Effector memory CD8-positive, alpha-beta T cell (primary cell): ENCODE data around the gene MDK.
A peak's percentile ranks its signal among the peaks of the same experiment; 100 is the strongest.

ENCODE experiments used
- ATAC-seq: fragments of 150-1000 bp; cut with Tn5 transposase; replicated peaks from 2 replicates; pipeline ENCODE4 v1.10.0; 2021; ENCODE audit warnings: mild to moderate bottlenecking, moderate library complexity
- DNase-seq, 3 experiments: peaks; one replicate each; pipeline ENCODE4 v3.0.0; 2021
- H3K27ac Mint-ChIP-seq, 2 donors: one replicate each; pipeline ENCODE4 v1.8.0; 2022; ENCODE audit warnings: mild to moderate bottlenecking in 2 of 2, mixed read lengths in 2 of 2, moderate library complexity in 2 of 2
- H3K27me3 Mint-ChIP-seq, 2 donors: one replicate each; pipeline ENCODE4 v1.8.0; 2022; ENCODE audit warnings: mixed read lengths in 2 of 2
- H3K36me3 Mint-ChIP-seq: one replicate; pipeline ENCODE4 v1.8.0; 2022; ENCODE audit warnings: mild to moderate bottlenecking, moderate library complexity, mixed read lengths; ENCODE audit not compliant: insufficient read depth
- H3K4me1 Mint-ChIP-seq, 2 donors: one replicate each; pipeline ENCODE4 v1.8.0; 2022; ENCODE audit warnings: low read depth in 2 of 2, mixed read lengths in 2 of 2
- H3K4me3 Mint-ChIP-seq, 2 donors: one replicate each; pipeline ENCODE4 v1.8.0; 2022; ENCODE audit warnings: mild to moderate bottlenecking in 2 of 2, mixed read lengths in 2 of 2, moderate library complexity in 2 of 2
- H3K9me3 Mint-ChIP-seq, 2 donors: one replicate each; pipeline ENCODE4 v1.8.0; 2022; ENCODE audit warnings: mixed read lengths in 2 of 2

MDK gene

DNA sequence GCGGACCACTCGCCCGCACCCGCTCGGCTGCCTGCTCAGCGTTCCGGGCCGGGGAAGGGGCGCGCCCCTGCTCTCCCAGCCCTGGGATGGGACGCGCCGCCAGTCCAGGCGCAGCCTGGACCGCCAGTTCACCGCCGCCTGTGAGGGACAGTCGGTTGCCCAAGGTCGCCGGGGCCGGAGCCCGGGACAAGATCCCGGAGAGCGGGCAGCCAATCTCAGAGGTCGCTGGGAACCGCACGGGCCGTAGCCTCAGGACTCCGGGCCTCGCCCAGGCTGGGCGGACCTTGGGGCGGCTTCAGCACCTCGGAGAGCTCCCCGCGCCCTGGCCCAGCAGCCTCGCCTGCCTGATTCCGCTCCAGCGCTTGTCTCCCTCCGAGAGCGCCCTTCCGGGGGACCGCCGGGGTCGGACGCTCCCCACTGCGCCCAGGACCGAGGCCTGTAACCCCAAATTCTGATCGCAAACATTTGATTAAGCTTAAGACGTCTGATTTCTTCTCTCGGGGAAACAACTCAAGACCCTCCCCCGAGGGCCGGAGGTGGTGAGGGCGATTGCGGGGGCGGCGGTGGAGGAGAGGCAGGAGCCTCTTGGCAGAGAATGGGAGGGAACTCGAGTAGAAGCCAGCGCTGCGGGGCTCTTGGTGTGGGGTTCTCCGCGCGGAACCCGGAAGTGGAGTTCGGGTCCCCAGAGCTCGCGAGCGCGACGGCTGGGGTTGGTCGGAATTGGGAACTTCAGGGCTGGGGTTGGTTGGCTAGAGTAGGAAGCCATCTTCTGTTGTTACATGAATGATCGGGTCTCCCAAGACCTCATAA is 11.2 kb downstream of the MDK start:
- Mint-ChIP-seq H3K27me3 (peaks cover 37 to 50% of the 10 kb centered on the region in 2 donors), H3K36me3 (peaks cover 27% of the 10 kb centered on the region), H3K4me3 (peak overlapping the region; percentile 71 to 77), H3K4me1 (peaks cover 20 to 23% of the 10 kb centered on the region in 2 donors), H3K9me3 (peaks cover 0 to 1% of the 10 kb centered on the region in 2 donors), H3K27ac (peak overlapping the region; percentile 16 to 84)
- DNase-seq (peak; percentile 73 to 78 (median 77)), ATAC-seq (peak; percentile 89)

DNA sequence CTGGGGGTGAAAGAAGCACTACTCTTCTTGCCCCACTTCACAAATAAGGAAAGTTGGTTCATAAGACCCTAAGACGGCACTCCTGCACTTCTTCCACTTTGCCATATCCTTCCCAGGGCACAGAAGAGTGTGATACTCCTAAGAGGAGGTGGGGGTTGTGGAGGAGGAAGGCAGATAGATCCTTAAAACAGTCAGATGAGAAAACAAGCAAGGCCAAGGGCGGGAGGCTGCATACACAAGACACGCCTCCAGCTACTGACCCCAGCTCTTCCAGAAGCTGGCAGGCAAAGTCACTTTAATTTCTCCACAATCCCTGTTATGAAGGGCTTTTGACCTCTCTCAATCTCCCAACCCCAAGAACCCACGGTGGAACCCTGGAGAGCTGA is 11.8 kb downstream of the MDK start:
- Mint-ChIP-seq H3K9me3 (peaks cover 0 to 1% of the 10 kb centered on the region in 2 donors), H3K4me3 (peak overlapping the region; percentile 71 to 77), H3K27ac (peak overlapping the region; percentile 16 to 84), H3K4me1 (peaks cover 16 to 19% of the 10 kb centered on the region in 2 donors), H3K36me3 (peaks cover 27% of the 10 kb centered on the region), H3K27me3 (peaks cover 31 to 44% of the 10 kb centered on the region in 2 donors)
- ATAC-seq: no peak
- DNase-seq: no peak

DNA sequence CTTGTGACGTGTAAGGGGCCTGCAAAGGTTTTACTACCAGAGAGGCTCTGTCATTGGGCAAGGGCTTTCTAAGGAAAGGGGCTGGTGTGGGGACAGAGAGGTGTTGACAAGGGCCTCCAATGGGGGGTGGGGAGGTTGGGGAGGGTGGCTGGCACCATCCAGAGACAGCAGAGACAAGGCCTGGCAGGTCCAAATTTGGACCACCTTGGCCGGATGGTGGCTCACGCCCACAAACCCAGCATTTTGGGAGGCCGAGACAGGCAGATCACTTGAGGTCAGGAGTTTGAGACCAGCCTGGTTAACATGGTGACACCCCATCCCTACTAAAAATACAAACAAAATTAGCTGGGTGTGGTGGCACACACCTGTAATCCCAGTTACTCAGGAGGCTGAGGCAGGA is 12.3 kb downstream of the MDK start:
- ATAC-seq (no peak), DNase-seq (no peak)
- peaks cover 26 to 39% of the 10 kb centered on the region in 2 donors for H3K27me3 Mint-ChIP-seq
- H3K9me3 Mint-ChIP-seq: peaks cover 0 to 1% of the 10 kb centered on the region in 2 donors
- H3K27ac Mint-ChIP-seq: no peak overlapping the region
- H3K4me3 Mint-ChIP-seq: no peak overlapping the region
- H3K4me1 Mint-ChIP-seq: peaks cover 15% of the 10 kb centered on the region in 2 donors
- H3K36me3 Mint-ChIP-seq: peaks cover 27% of the 10 kb centered on the region

DNA sequence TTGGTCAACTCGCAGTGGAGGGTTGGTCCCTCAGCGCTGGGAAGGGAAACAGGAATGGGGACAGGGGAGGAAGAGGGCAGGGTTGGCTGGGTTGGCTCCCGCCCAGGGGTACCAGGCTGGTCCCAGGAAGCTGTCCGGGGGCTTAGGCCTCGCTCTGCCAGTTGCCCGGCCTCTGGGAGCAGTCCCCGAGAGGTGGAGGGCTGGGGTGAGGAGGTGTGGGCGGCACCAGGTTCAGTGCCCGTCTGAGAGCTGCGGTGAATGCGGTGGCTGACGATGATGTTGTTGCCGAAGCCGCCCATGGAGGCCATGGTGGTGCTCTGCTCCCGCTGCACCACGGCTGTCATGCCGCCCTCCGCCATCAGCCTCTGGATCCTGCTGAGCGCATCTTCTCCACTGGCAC is 16.1 kb downstream of the MDK start:
- H3K4me3 Mint-ChIP-seq: no peak overlapping the region
- H3K27ac Mint-ChIP-seq: no peak overlapping the region
- peaks cover 6 to 10% of the 10 kb centered on the region in 2 donors for H3K4me1 Mint-ChIP-seq
- H3K27me3 Mint-ChIP-seq: peaks cover 9 to 11% of the 10 kb centered on the region in 2 donors
- peaks cover 0 to 1% of the 10 kb centered on the region in 2 donors for H3K9me3 Mint-ChIP-seq
- DNase-seq (no peak), ATAC-seq (no peak)
- H3K36me3 Mint-ChIP-seq: peaks cover 28% of the 10 kb centered on the region

DNA sequence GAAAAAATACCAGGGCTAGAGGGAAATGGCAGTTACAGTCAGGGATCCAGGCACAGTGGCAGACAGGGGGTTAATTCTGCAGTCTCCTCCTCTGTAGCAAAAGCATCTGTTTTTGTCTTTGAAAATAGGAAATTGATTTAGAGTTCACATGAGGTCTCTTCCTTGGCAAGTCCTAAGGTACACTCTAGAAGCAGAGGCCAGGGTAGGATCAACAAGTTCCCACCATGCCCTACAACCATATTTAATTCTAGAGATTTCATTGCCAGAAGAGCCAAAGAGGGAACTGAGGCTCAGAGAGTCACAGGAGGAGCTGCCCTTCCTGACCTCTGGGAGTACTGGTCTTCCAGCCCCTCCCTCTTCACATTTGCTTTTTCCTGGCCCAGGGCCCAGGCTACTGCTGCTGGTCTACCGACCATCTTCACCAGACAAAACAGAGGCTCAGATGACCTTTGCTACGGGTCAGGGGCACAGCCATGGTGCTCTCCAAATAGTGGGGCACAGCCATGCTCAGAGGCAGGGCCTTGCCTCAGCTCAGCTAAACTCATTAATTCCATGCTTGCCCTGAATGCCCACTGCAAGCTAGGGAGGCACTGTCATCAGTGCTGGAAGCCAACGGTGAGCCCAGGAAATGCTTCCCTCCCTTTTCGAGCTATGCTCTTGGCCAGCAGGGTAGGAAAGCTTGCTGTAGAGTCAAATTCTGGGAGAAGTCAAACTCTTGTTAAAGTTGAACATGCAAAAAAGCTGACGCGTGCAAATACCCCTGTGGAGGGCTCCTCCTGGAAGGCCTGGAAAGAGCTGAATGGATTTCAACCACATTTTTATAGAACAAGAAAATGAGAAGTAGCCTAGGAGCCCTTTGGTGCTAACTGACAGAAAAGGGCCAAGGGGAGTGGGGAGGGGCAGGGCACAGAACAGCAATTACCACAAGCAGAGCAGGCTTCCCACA is 21.8 kb downstream of the MDK start:
- H3K27ac Mint-ChIP-seq: no peak overlapping the region
- DNase-seq (no peak), ATAC-seq (no peak)
- H3K36me3 Mint-ChIP-seq: peaks cover 30% of the 10 kb centered on the region
- H3K27me3 Mint-ChIP-seq: no peaks in the 10 kb centered on the region
- no peak overlapping the region for H3K4me3 Mint-ChIP-seq
- no peaks in the 10 kb centered on the region for H3K4me1 Mint-ChIP-seq
- no peaks in the 10 kb centered on the region for H3K9me3 Mint-ChIP-seq

DNA sequence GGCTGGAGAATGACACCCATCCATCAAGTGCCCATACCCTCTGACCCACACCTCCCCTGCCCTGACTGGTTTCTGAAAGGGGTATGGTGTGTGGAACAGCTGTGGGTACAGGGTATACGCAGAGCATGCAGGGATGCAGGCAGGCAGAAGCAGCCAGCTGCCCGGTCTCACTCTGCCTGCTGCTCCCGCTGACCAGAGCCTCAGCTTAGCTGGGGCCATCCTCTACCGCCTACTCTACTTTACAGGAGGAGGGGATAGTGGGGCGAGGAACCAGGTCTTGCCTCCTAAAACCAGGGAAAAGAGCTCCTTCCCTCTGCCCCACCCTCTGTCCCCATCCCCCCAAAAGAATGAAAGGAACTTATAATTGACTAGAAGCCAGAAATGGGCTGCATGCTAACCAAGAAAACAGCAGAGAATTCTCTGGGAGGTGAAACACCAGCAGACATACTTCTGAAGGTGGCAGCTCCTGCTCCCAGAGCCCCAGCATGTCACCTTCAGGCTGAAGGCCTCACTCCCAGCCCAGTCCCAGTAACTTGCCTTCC is 23.1 kb downstream of the MDK start:
- peaks cover 39% of the 10 kb centered on the region for H3K36me3 Mint-ChIP-seq
- no peaks in the 10 kb centered on the region for H3K4me1 Mint-ChIP-seq
- DNase-seq (no peak), ATAC-seq (no peak)
- H3K27ac Mint-ChIP-seq: peak overlapping the region in 1 of 2 donors; percentile 26
- H3K27me3 Mint-ChIP-seq: no peaks in the 10 kb centered on the region
- H3K9me3 Mint-ChIP-seq: no peaks in the 10 kb centered on the region
- no peak overlapping the region for H3K4me3 Mint-ChIP-seq

DNA sequence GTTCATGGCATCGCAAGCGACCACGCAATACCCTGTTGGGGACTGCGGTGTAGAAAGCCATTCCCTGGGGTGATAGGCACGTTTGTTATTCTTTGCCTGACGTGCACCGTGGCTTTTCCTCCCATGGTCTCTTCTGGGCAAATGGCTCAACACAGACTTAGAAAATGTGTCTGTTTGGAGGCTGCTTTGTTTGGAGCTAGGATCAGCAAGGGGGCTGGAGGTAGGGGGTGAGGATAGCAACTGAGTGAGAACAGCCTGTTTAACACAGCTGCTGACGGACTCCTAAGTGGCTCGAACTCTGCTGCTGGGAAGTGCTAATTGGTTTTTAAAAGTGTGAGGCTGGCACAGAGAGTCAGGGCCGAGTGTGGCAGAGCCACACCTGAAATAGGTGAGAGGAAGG is 26.2 kb downstream of the MDK start:
- DNase-seq (no peak), ATAC-seq (no peak)
- Mint-ChIP-seq H3K27ac (no peak overlapping the region), H3K4me3 (no peak overlapping the region), H3K27me3 (no peaks in the 10 kb centered on the region), H3K36me3 (peaks cover 48% of the 10 kb centered on the region), H3K4me1 (no peaks in the 10 kb centered on the region), H3K9me3 (no peaks in the 10 kb centered on the region)

DNA sequence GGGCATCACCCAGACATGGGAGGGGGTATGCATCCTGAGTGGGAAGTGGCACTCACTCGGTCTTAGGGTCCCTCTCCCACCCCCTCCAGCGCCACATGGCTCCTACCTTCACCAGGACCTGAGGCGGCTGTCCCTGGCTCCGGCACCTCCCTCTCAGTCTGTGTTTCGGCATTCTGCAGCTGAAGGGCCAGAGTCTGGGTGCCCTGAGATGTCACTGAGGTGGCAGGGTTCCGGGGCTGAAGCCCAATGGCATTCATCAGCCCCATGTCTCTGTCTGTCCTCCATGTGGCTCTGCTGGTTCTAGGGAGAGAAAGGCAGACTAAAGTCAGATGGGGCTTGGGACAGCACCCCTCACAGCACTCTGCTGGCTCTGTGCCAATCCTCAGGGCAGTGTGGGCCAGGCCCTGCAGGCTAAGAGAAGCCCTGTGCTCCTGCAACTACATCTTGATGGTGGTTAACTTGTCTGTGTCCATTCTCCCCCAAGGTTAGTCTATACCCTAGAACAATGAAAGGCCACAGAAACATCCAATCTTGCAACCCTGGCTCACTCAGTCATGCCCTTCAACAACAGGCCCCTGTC is 27.0 kb downstream of the MDK start:
- H3K4me3 Mint-ChIP-seq: no peak overlapping the region
- no peak for ATAC-seq
- no peaks in the 10 kb centered on the region for H3K9me3 Mint-ChIP-seq
- no peaks in the 10 kb centered on the region for H3K27me3 Mint-ChIP-seq
- no peaks in the 10 kb centered on the region for H3K4me1 Mint-ChIP-seq
- H3K36me3 Mint-ChIP-seq: peaks cover 45% of the 10 kb centered on the region
- DNase-seq: no peak
- H3K27ac Mint-ChIP-seq: no peak overlapping the region

DNA sequence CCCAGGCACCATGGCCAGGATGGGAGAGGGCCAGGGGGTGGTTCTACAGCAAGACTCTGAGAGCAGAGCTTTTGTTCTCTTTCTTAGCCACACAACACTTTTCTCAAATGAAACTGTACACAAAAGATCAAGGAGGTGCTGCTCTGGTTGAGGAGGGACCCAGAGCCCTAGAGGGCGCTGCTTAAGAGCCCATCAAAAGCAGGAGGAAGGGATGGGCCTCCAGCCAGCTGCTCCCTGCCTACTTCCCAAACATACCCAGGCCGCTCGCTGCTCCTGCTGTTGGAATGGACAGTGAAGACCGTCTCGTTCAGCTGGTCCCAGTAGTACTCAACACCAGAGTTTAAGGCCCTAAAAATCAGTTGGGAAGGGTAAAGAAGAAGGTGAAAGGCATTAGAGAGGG is 28.6 kb downstream of the MDK start:
- Mint-ChIP-seq H3K27me3 (no peaks in the 10 kb centered on the region), H3K4me3 (no peak overlapping the region), H3K36me3 (peaks cover 39% of the 10 kb centered on the region), H3K9me3 (no peaks in the 10 kb centered on the region), H3K4me1 (peaks cover 0 to 4% of the 10 kb centered on the region in 2 donors), H3K27ac (peak overlapping the region in 1 of 2 donors; percentile 38)
- DNase-seq: no peak
- ATAC-seq: no peak

DNA sequence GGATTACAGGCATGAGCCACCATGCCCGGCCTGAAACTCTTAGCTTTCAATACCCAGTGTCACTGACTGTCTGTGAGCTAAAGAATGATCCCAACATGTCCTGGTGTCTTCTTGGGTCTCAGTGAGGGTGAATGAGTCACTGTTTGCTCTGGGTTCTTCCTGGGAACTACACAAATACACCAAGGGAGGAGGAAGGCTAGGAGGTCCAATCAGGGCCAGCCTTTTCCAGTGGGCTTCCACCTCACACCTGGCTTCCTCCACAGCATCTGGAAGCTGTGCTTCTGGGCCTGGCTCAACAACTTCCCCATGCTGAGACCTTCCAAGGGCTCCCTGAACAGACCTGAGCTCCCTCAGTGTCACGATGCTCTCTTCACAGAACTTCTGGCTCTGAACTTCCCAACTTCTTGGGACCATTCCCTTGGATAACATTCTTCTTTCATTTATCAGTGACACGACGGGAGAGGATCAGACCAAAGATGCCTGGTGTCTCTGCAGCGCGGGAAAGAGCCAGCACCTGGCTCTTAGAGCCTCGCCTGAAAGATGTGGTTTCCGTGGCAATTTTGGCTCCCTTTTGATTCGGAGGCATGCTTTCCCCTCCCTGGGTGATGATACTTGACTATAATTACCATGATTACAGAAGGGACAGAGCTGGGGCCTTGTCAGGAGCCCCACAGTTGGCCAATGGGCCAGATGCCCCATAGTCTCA is 32.4 kb downstream of the MDK start:
- peaks cover 30% of the 10 kb centered on the region for H3K36me3 Mint-ChIP-seq
- no peak for ATAC-seq
- peak overlapping the region in 1 of 2 donors; percentile 26 for H3K27ac Mint-ChIP-seq

DNA sequence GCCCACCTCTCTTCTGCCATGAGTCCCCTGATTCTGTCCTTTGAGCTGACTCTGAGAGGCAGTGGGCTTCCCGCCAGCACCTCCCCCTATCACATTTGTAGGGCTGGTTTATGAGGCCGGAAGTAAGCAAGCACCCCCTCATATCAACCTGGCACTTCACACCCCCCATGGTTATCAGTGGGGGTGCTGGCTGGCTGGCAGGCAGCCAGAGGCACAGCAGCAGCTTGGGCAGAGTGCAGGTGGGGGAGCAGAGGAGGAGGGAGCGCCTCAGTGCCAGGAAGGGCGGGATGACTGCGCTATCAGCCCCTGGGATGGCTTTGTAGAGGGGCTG is 33.0 kb downstream of the MDK start:
- Mint-ChIP-seq H3K4me1 (peaks cover 0 to 4% of the 10 kb centered on the region in 2 donors), H3K9me3 (no peaks in the 10 kb centered on the region), H3K4me3 (no peak overlapping the region), H3K27me3 (no peaks in the 10 kb centered on the region), H3K27ac (peak overlapping the region in 1 of 2 donors; percentile 26), H3K36me3 (peaks cover 29% of the 10 kb centered on the region)
- ATAC-seq (no peak), DNase-seq (no peak)

More for the DNA sequence above, 32.4 kb downstream of the MDK start:
- H3K4me3 Mint-ChIP-seq: no peak overlapping the region
- H3K4me1 Mint-ChIP-seq: peaks cover 0 to 4% of the 10 kb centered on the region in 2 donors
- H3K27me3 Mint-ChIP-seq: no peaks in the 10 kb centered on the region
- no peaks in the 10 kb centered on the region for H3K9me3 Mint-ChIP-seq
- no peak for DNase-seq

DNA sequence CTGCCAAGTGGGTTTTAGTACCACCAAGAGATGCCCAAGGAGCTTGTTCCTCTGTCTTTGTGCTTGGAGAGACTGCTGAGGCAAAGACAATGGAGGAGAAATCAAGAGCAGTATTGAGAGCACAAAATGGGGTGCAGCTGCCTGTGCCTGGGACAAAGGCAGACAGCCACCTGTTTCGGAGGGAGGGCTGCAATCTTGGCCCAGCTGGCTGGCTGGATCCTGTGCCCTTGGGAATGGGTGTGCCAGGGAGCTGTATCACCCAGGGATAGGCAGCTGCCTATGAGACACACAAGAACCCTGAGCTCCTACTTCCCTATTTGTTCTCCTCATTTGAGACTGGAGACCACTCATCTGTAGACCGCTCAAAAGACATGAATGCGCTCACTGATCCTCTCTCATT is 33.4 kb downstream of the MDK start:
- Mint-ChIP-seq H3K27ac (peak overlapping the region in 1 of 2 donors; percentile 26), H3K9me3 (no peaks in the 10 kb centered on the region), H3K36me3 (peaks cover 25% of the 10 kb centered on the region), H3K4me3 (no peak overlapping the region), H3K4me1 (peaks cover 0 to 4% of the 10 kb centered on the region in 2 donors), H3K27me3 (no peaks in the 10 kb centered on the region)
- no peak for ATAC-seq
- no peak for DNase-seq

DNA sequence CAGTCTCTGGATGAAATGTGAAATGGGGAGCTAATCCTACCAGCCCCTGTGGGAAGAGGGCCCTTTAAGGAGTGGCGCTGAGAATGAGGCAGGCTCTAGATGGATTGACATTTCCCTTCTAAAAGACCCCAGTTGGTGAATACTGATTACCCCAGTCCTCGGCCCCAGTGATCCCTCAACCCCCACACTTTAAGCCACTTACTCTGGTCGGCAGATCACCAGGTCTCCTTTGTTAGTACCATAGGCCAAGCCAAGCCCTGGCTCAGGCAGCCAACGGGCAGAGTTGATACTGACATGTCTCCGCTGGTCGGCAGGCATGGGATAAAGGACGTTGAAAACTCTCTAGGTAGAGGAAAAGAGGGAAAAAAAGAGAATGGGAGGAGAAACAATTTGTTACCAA is 36.2 kb downstream of the MDK start:
- Mint-ChIP-seq H3K27me3 (no peaks in the 10 kb centered on the region), H3K36me3 (peaks cover 22% of the 10 kb centered on the region), H3K4me3 (no peak overlapping the region), H3K4me1 (peaks cover 0 to 6% of the 10 kb centered on the region in 2 donors), H3K9me3 (no peaks in the 10 kb centered on the region), H3K27ac (peak overlapping the region in 1 of 2 donors; percentile 42)
- no peak for DNase-seq
- no peak for ATAC-seq
